Astrocyte (in vitro differentiated cells and primary cell): ENCODE results near the gene MMAB. TPM values are rescaled to one million over a fixed set of nuclear protein-coding genes. Genes with fewer than 3 reads are reported as not detected.

Experiments
- DNase-seq: peaks from one replicate; pipeline ENCODE4 v3.0.0-alpha.2; 2010; ENCODE audit warnings: low read depth
- FAIRE-seq: peaks from 2 replicates; lab custom pipeline; 2011; peaks lifted over from hg19 to GRCh38; lab: Jason Lieb, UNC
- H2AFZ ChIP-seq: 2 replicates; pipeline ENCODE4 v1.6.0; 2012; ENCODE audit warnings: low read depth, low read length, inconsistent platforms
- H3K27ac ChIP-seq: 2 replicates; pipeline ENCODE4 v1.5.1; 2011; ENCODE audit warnings: low read depth, low read length, inconsistent platforms
- H3K27me3 ChIP-seq: 2 replicates; pipeline ENCODE4 v1.6.0; 2011; ENCODE audit warnings: low read length, inconsistent platforms; ENCODE audit not compliant: insufficient read depth
- H3K36me3 ChIP-seq: 2 replicates; pipeline ENCODE4 v1.5.1; 2011; ENCODE audit warnings: low read length, inconsistent platforms; ENCODE audit not compliant: insufficient read depth
- H3K4me1 ChIP-seq: 2 replicates; pipeline ENCODE4 v1.5.1; 2011; ENCODE audit warnings: low read length, inconsistent platforms; ENCODE audit not compliant: insufficient read depth
- H3K4me2 ChIP-seq: 2 replicates; pipeline ENCODE4 v1.6.0; 2012; ENCODE audit warnings: low read length, inconsistent platforms
- H3K4me3 ChIP-seq: 2 replicates; pipeline ENCODE4 v1.5.1; 2011; ENCODE audit warnings: low read depth, mild to moderate bottlenecking, low read length, inconsistent platforms; ENCODE audit not compliant: insufficient read depth
- H3K79me2 ChIP-seq: 2 replicates; pipeline ENCODE4 v1.6.0; 2012; ENCODE audit warnings: mild to moderate bottlenecking, low read length, inconsistent platforms; ENCODE audit not compliant: insufficient read depth
- H3K9ac ChIP-seq: 2 replicates; pipeline ENCODE4 v1.6.0; 2012; ENCODE audit warnings: mild to moderate bottlenecking, low read length, inconsistent platforms
- H3K9me3 ChIP-seq: 2 replicates; pipeline ENCODE4 v1.5.1; 2012; ENCODE audit warnings: low read depth, mild to moderate bottlenecking, low read length, inconsistent platforms; ENCODE audit not compliant: insufficient read depth
- H4K20me1 ChIP-seq: 2 replicates; pipeline ENCODE4 v1.6.0; 2012; ENCODE audit warnings: low read length, inconsistent platforms; ENCODE audit not compliant: insufficient read depth
- H3K27ac Mint-ChIP-seq: one replicate; pipeline ENCODE4 v1.8.0; 2021; ENCODE audit warnings: mild to moderate bottlenecking, mixed read lengths; ENCODE audit not compliant: unreplicated experiment
- H3K27me3 Mint-ChIP-seq: one replicate; pipeline ENCODE4 v1.8.0; 2021; ENCODE audit warnings: low read depth, mixed read lengths; ENCODE audit not compliant: unreplicated experiment
- H3K36me3 Mint-ChIP-seq: one replicate; pipeline ENCODE4 v1.8.0; 2021; ENCODE audit warnings: low read depth, mixed read lengths; ENCODE audit not compliant: unreplicated experiment
- H3K4me1 Mint-ChIP-seq: one replicate; pipeline ENCODE4 v1.8.0; 2021; ENCODE audit warnings: low read depth, mixed read lengths; ENCODE audit not compliant: unreplicated experiment
- H3K4me3 Mint-ChIP-seq: one replicate; pipeline ENCODE4 v1.8.0; 2021; ENCODE audit warnings: mild to moderate bottlenecking, moderate library complexity, mixed read lengths; ENCODE audit not compliant: unreplicated experiment
- H3K9me3 Mint-ChIP-seq: one replicate; pipeline ENCODE4 v1.8.0; 2021; ENCODE audit warnings: mild to moderate bottlenecking, mixed read lengths; ENCODE audit not compliant: unreplicated experiment
- CTCF ChIP-seq: IDR thresholded peaks from 2 replicates; pipeline ENCODE4 v1.5.1; 2011; ENCODE audit warnings: low read depth, mild to moderate bottlenecking, inconsistent platforms, low read length, moderate library complexity; ENCODE audit not compliant: insufficient read depth
- EZH2 ChIP-seq: IDR thresholded peaks from 2 replicates; pipeline ENCODE4 v1.6.1; 2012; ENCODE audit warnings: mild to moderate bottlenecking, low read length, inconsistent platforms; ENCODE audit not compliant: insufficient read depth
- total RNA-seq: library from RNA; stranded (reverse); gene quantifications from 2 replicates; pipeline ENCODE4 v1.2.1, GENCODE V29; 2021

Gene MMAB
- total RNA-seq, 1 donor from 2014 or later, result 17.8 TPM

- Histone ChIP-seq H3K4me1 (no peaks in the 10 kb centered on the region), H4K20me1 (no peaks in the 10 kb centered on the region), H3K27me3 (peaks cover 6% of the 10 kb centered on the region), H3K9ac (no peak overlapping the region), H3K4me3 (no peak overlapping the region), H3K27ac (no peak overlapping the region), H3K36me3 (no peaks in the 10 kb centered on the region), H2AFZ (no peak overlapping the region), H3K4me2 (no peak overlapping the region), H3K9me3 (no peaks in the 10 kb centered on the region), H3K79me2 (no peaks in the 10 kb centered on the region)
- no peak overlapping the region for H3K27ac Mint-ChIP-seq
- H3K4me1 Mint-ChIP-seq, result peaks cover 4% of the 10 kb centered on the region
- H3K27me3 Mint-ChIP-seq, result peaks cover 14% of the 10 kb centered on the region
- no peak overlapping the region for H3K4me3 Mint-ChIP-seq
- H3K36me3 Mint-ChIP-seq, result no peaks in the 10 kb centered on the region
- H3K9me3 Mint-ChIP-seq, result no peaks in the 10 kb centered on the region
- DNase-seq (no peak), FAIRE-seq (no peak)
- TF ChIP-seq EZH2, result no peak
- TF ChIP-seq CTCF, result no peak
Measured at GRCh38 chr12:109601557-109601956, 28.3 kb upstream of the MMAB start.

- Mint-ChIP-seq H3K4me3 (no peak overlapping the region), H3K27ac (no peak overlapping the region), H3K27me3 (peaks cover 14% of the 10 kb centered on the region), H3K36me3 (no peaks in the 10 kb centered on the region), H3K4me1 (peaks cover 4% of the 10 kb centered on the region), H3K9me3 (no peaks in the 10 kb centered on the region)
- Histone ChIP-seq H3K4me3 (no peak overlapping the region), H2AFZ (no peak overlapping the region), H3K9me3 (no peaks in the 10 kb centered on the region), H3K27me3 (peaks cover 6% of the 10 kb centered on the region), H4K20me1 (no peaks in the 10 kb centered on the region), H3K36me3 (no peaks in the 10 kb centered on the region), H3K79me2 (no peaks in the 10 kb centered on the region), H3K27ac (no peak overlapping the region), H3K4me2 (no peak overlapping the region), H3K4me1 (no peaks in the 10 kb centered on the region), H3K9ac (no peak overlapping the region)
- no peak for TF ChIP-seq EZH2
- no peak for TF ChIP-seq CTCF
- no peak for DNase-seq
- no peak for FAIRE-seq
Measured at GRCh38 chr12:109600995-109601394, 27.7 kb upstream of the MMAB start.

GRCh38 chr12:109600481-109600880, 27.2 kb upstream of the MMAB start:
- no peak for TF ChIP-seq EZH2
- no peak for TF ChIP-seq CTCF
- Histone ChIP-seq H3K9me3 (no peaks in the 10 kb centered on the region), H3K79me2 (no peaks in the 10 kb centered on the region), H3K4me2 (no peak overlapping the region), H3K4me3 (no peak overlapping the region), H2AFZ (no peak overlapping the region), H3K9ac (no peak overlapping the region), H3K4me1 (no peaks in the 10 kb centered on the region), H3K36me3 (no peaks in the 10 kb centered on the region), H3K27me3 (peaks cover under 1% of the 10 kb centered on the region), H4K20me1 (no peaks in the 10 kb centered on the region), H3K27ac (no peak overlapping the region)
- Mint-ChIP-seq H3K4me3 (no peak overlapping the region), H3K27ac (no peak overlapping the region), H3K36me3 (no peaks in the 10 kb centered on the region), H3K27me3 (peaks cover 12% of the 10 kb centered on the region), H3K9me3 (peaks cover 3% of the 10 kb centered on the region), H3K4me1 (peaks cover 4% of the 10 kb centered on the region)
- DNase-seq (no peak), FAIRE-seq (no peak)
